CD8-positive, alpha-beta memory T cell (primary cell): ENCODE data around the gene CNGA2. TPM values are rescaled to one million over a fixed set of nuclear protein-coding genes. Genes with fewer than 3 reads are reported as not detected.

ENCODE experiments used
- CTCF ChIA-PET: fragments of 350-600 bp; sonication (Branson Sonifier 250); formaldehyde crosslinking; loops from one replicate; lab custom pipeline; 2021; ENCODE audit warnings: antibody characterized with exemption; lab: Charles Lee
- POLR2A ChIA-PET: fragments of 350-600 bp; sonication (Branson Sonifier 250); formaldehyde crosslinking; loops from one replicate; lab custom pipeline; 2021; ENCODE audit warnings: antibody characterized with exemption; lab: Charles Lee
- DNase-seq, 5 donors: peaks; one replicate each; pipeline versions ENCODE4 v3.0.0 to v3.0.0-alpha.2; 2020 to 2022; ENCODE audit warnings: mixed read lengths in 1 of 5
- H3K27ac ChIP-seq: one replicate; pipeline ENCODE4 v1.7.0; 2013; ENCODE audit warnings: low read depth, mild to moderate bottlenecking, low read length, moderate library complexity
- H3K27me3 ChIP-seq: 2 replicates; pipeline ENCODE4 v1.7.0; 2013; ENCODE audit warnings: low read length, mild to moderate bottlenecking; ENCODE audit not compliant: insufficient read depth, poor library complexity, severe bottlenecking
- H3K36me3 ChIP-seq: 2 replicates; pipeline ENCODE4 v1.7.0; 2013; ENCODE audit warnings: mild to moderate bottlenecking, low read length, moderate library complexity; ENCODE audit not compliant: insufficient read depth
- H3K4me1 ChIP-seq: 2 replicates; pipeline ENCODE4 v1.7.0; 2013; ENCODE audit warnings: mild to moderate bottlenecking, low read length, moderate library complexity; ENCODE audit not compliant: insufficient read depth
- H3K4me3 ChIP-seq: 2 replicates; pipeline ENCODE4 v1.7.0; 2013; ENCODE audit warnings: mild to moderate bottlenecking, low read length
- H3K9me3 ChIP-seq: 2 replicates; pipeline ENCODE4 v1.7.0; 2013; ENCODE audit warnings: mild to moderate bottlenecking, low read length
- H3K27ac Mint-ChIP-seq, 8 donors: one replicate each; pipeline ENCODE4 v1.8.0; 2020 to 2021; ENCODE audit warnings: mixed read lengths in 8 of 8, mild to moderate bottlenecking in 6 of 8, inconsistent platforms in 3 of 8, moderate library complexity in 3 of 8
- H3K27me3 Mint-ChIP-seq, 2 donors: one replicate each; pipeline ENCODE4 v1.8.0; 2020 to 2021; ENCODE audit warnings: mixed read lengths in 2 of 2, mild to moderate bottlenecking in 1 of 2, moderate library complexity in 1 of 2
- H3K36me3 Mint-ChIP-seq, 3 donors: one replicate each; pipeline ENCODE4 v1.8.0; 2020 to 2021; ENCODE audit warnings: mixed read lengths in 3 of 3, inconsistent platforms in 1 of 3, mild to moderate bottlenecking in 1 of 3
- H3K4me1 Mint-ChIP-seq, 3 donors: one replicate each; pipeline ENCODE4 v1.8.0; 2020 to 2021; ENCODE audit warnings: mixed read lengths in 3 of 3, inconsistent platforms in 1 of 3, mild to moderate bottlenecking in 1 of 3
- H3K4me3 Mint-ChIP-seq, 7 donors: one replicate each; pipeline ENCODE4 v1.8.0; 2020 to 2021; ENCODE audit warnings: mixed read lengths in 7 of 7, mild to moderate bottlenecking in 6 of 7, moderate library complexity in 4 of 7, inconsistent platforms in 2 of 7
- H3K9me3 Mint-ChIP-seq, 5 donors: one replicate each; pipeline ENCODE4 v1.8.0; 2020 to 2022; ENCODE audit warnings: mixed read lengths in 5 of 5, mild to moderate bottlenecking in 3 of 5, moderate library complexity in 2 of 5, inconsistent platforms in 1 of 5
- polyA plus RNA-seq: library from polyadenylated mRNA; unstranded; fragments of 300-500 nt; fragmentation: Illumina TruSeq; gene quantifications from one replicate; pipeline ENCODE4 v1.2.3, GENCODE V29; 2021
- total RNA-seq, 2 experiments: library from RNA; stranded (reverse); gene quantifications; one replicate each; pipeline ENCODE4 v1.2.3, GENCODE V29; 2021

The CNGA2 gene
- total and polyA plus RNA-seq, 3 experiments from 2014 or later = not detected

GRCh38 chrX:151745651-151746050 lies 11.1 kb downstream of the CNGA2 start:
- ChIA-PET CTCF (no interaction called here), POLR2A (no interaction called here)
- Histone ChIP-seq H3K4me1 (no peaks in the 10 kb centered on the region), H3K27me3 (no peaks in the 10 kb centered on the region), H3K9me3 (no peaks in the 10 kb centered on the region), H3K36me3 (no peaks in the 10 kb centered on the region), H3K27ac (no peak overlapping the region), H3K4me3 (no peak overlapping the region)
- Mint-ChIP-seq H3K4me3 (no peak overlapping the region), H3K36me3 (no peaks in the 10 kb centered on the region), H3K27me3 (peaks cover 2 to 5% of the 10 kb centered on the region in 2 donors), H3K4me1 (no peaks in the 10 kb centered on the region), H3K27ac (no peak overlapping the region), H3K9me3 (no peaks in the 10 kb centered on the region)
- DNase-seq = no peak

- H3K9me3 Mint-ChIP-seq = no peaks in the 10 kb centered on the region
- H3K4me3 Mint-ChIP-seq = no peak overlapping the region
- no peak for DNase-seq
- ChIA-PET CTCF (no interaction called here), POLR2A (no interaction called here)
- H3K27ac Mint-ChIP-seq = no peak overlapping the region
- H3K4me1 ChIP-seq = no peaks in the 10 kb centered on the region
- no peak overlapping the region for H3K4me3 ChIP-seq
- peaks cover 5 to 7% of the 10 kb centered on the region in 2 donors for H3K27me3 Mint-ChIP-seq
- H3K36me3 ChIP-seq = no peaks in the 10 kb centered on the region
- no peaks in the 10 kb centered on the region for H3K27me3 ChIP-seq
- H3K9me3 ChIP-seq = no peaks in the 10 kb centered on the region
- H3K4me1 Mint-ChIP-seq = no peaks in the 10 kb centered on the region
- H3K27ac ChIP-seq = no peak overlapping the region
- H3K36me3 Mint-ChIP-seq = no peaks in the 10 kb centered on the region
These were observed 12.0 kb downstream of the CNGA2 start for GRCh38 chrX:151746502-151746901.

GRCh38 chrX:151750511-151750910 lies 16.0 kb downstream of the CNGA2 start:
- H3K27me3 Mint-ChIP-seq = peaks cover 7 to 8% of the 10 kb centered on the region in 2 donors
- ChIA-PET POLR2A (no interaction called here), CTCF (no interaction called here)
- DNase-seq = no peak
- Histone ChIP-seq H3K27ac (no peak overlapping the region), H3K36me3 (no peaks in the 10 kb centered on the region), H3K9me3 (no peaks in the 10 kb centered on the region), H3K27me3 (no peaks in the 10 kb centered on the region), H3K4me1 (no peaks in the 10 kb centered on the region), H3K4me3 (no peak overlapping the region)
- H3K27ac Mint-ChIP-seq = no peak overlapping the region
- no peak overlapping the region for H3K4me3 Mint-ChIP-seq
- no peaks in the 10 kb centered on the region for H3K4me1 Mint-ChIP-seq
- no peaks in the 10 kb centered on the region for H3K9me3 Mint-ChIP-seq
- no peaks in the 10 kb centered on the region for H3K36me3 Mint-ChIP-seq

GRCh38 chrX:151752847-151753246 lies 18.3 kb downstream of the CNGA2 start:
- Mint-ChIP-seq H3K36me3 (no peaks in the 10 kb centered on the region), H3K27me3 (peaks cover 8 to 10% of the 10 kb centered on the region in 2 donors), H3K27ac (no peak overlapping the region), H3K4me1 (no peaks in the 10 kb centered on the region), H3K4me3 (peak overlapping the region in 1 of 7 donors; percentile 9), H3K9me3 (no peaks in the 10 kb centered on the region)
- no peaks in the 10 kb centered on the region for H3K36me3 ChIP-seq
- POLR2A ChIA-PET = no interaction called here
- CTCF ChIA-PET = no interaction called here
- H3K27ac ChIP-seq = no peak overlapping the region
- no peaks in the 10 kb centered on the region for H3K27me3 ChIP-seq
- H3K4me1 ChIP-seq = no peaks in the 10 kb centered on the region
- DNase-seq = no peak
- no peaks in the 10 kb centered on the region for H3K9me3 ChIP-seq
- no peak overlapping the region for H3K4me3 ChIP-seq

- no peak overlapping the region for H3K27ac ChIP-seq
- H3K4me1 Mint-ChIP-seq = no peaks in the 10 kb centered on the region
- no peaks in the 10 kb centered on the region for H3K27me3 ChIP-seq
- ChIA-PET CTCF (no interaction called here), POLR2A (no interaction called here)
- no peaks in the 10 kb centered on the region for H3K9me3 ChIP-seq
- no peaks in the 10 kb centered on the region for H3K36me3 ChIP-seq
- H3K4me3 Mint-ChIP-seq = no peak overlapping the region
- no peak overlapping the region for H3K4me3 ChIP-seq
- H3K27ac Mint-ChIP-seq = no peak overlapping the region
- H3K27me3 Mint-ChIP-seq = peaks cover 8 to 10% of the 10 kb centered on the region in 2 donors
- DNase-seq = no peak
- H3K9me3 Mint-ChIP-seq = no peaks in the 10 kb centered on the region
- no peaks in the 10 kb centered on the region for H3K36me3 Mint-ChIP-seq
- H3K4me1 ChIP-seq = no peaks in the 10 kb centered on the region
These were observed 18.9 kb downstream of the CNGA2 start for GRCh38 chrX:151753313-151754046.

- Mint-ChIP-seq H3K36me3 (no peaks in the 10 kb centered on the region), H3K4me1 (no peaks in the 10 kb centered on the region), H3K9me3 (no peaks in the 10 kb centered on the region), H3K27me3 (peaks cover 8 to 10% of the 10 kb centered on the region in 2 donors), H3K4me3 (no peak overlapping the region), H3K27ac (no peak overlapping the region)
- H3K9me3 ChIP-seq = no peaks in the 10 kb centered on the region
- H3K27me3 ChIP-seq = no peaks in the 10 kb centered on the region
- H3K4me3 ChIP-seq = no peak overlapping the region
- ChIA-PET CTCF (no interaction called here), POLR2A (no interaction called here)
- no peaks in the 10 kb centered on the region for H3K36me3 ChIP-seq
- no peaks in the 10 kb centered on the region for H3K4me1 ChIP-seq
- no peak overlapping the region for H3K27ac ChIP-seq
- no peak for DNase-seq
These were observed 19.5 kb downstream of the CNGA2 start for GRCh38 chrX:151754047-151754429.

- no peak overlapping the region for H3K27ac ChIP-seq
- DNase-seq = no peak
- CTCF ChIA-PET = no interaction called here
These were observed 20.2 kb downstream of the CNGA2 start for GRCh38 chrX:151754641-151755215.

GRCh38 chrX:151759041-151759708 lies 24.6 kb downstream of the CNGA2 start:
- H3K27me3 ChIP-seq = no peaks in the 10 kb centered on the region
- H3K9me3 ChIP-seq = no peaks in the 10 kb centered on the region
- no peaks in the 10 kb centered on the region for H3K9me3 Mint-ChIP-seq
- no peaks in the 10 kb centered on the region for H3K4me1 Mint-ChIP-seq
- no peak overlapping the region for H3K4me3 Mint-ChIP-seq
- ChIA-PET CTCF (no interaction called here), POLR2A (no interaction called here)
- H3K4me3 ChIP-seq = no peak overlapping the region
- no peaks in the 10 kb centered on the region for H3K36me3 ChIP-seq
- H3K27ac Mint-ChIP-seq = no peak overlapping the region
- H3K36me3 Mint-ChIP-seq = no peaks in the 10 kb centered on the region
- no peak overlapping the region for H3K27ac ChIP-seq
- peaks cover 0 to 2% of the 10 kb centered on the region in 2 donors for H3K27me3 Mint-ChIP-seq
- H3K4me1 ChIP-seq = no peaks in the 10 kb centered on the region
- no peak for DNase-seq

More at GRCh38 chrX:151754641-151755215, 20.2 kb downstream of the CNGA2 start:
- no peaks in the 10 kb centered on the region for H3K9me3 ChIP-seq
- no peaks in the 10 kb centered on the region for H3K4me1 Mint-ChIP-seq
- no peaks in the 10 kb centered on the region for H3K27me3 ChIP-seq
- H3K27me3 Mint-ChIP-seq = peaks cover 8 to 10% of the 10 kb centered on the region in 2 donors
- no peaks in the 10 kb centered on the region for H3K36me3 ChIP-seq
- H3K4me3 ChIP-seq = no peak overlapping the region
- H3K36me3 Mint-ChIP-seq = no peaks in the 10 kb centered on the region
- POLR2A ChIA-PET = no interaction called here
- no peak overlapping the region for H3K4me3 Mint-ChIP-seq
- H3K9me3 Mint-ChIP-seq = no peaks in the 10 kb centered on the region
- no peaks in the 10 kb centered on the region for H3K4me1 ChIP-seq
- no peak overlapping the region for H3K27ac Mint-ChIP-seq
